AG09319 (cell line): ENCODE data around the gene NLE1.

ENCODE experiments used
- DNase-seq: peaks from one replicate; pipeline ENCODE4 v3.0.0-alpha.2; 2010; ENCODE audit warnings: low read depth; ENCODE audit errors: extremely low read depth
- TF ChIP-seq, protein P1 (sequence below): IDR thresholded peaks from 2 replicates; pipeline ENCODE4 v1.5.1; 2011; ENCODE audit warnings: low read depth, mild to moderate bottlenecking, inconsistent platforms, low read length, moderate library complexity

NLE1 gene

DNA sequence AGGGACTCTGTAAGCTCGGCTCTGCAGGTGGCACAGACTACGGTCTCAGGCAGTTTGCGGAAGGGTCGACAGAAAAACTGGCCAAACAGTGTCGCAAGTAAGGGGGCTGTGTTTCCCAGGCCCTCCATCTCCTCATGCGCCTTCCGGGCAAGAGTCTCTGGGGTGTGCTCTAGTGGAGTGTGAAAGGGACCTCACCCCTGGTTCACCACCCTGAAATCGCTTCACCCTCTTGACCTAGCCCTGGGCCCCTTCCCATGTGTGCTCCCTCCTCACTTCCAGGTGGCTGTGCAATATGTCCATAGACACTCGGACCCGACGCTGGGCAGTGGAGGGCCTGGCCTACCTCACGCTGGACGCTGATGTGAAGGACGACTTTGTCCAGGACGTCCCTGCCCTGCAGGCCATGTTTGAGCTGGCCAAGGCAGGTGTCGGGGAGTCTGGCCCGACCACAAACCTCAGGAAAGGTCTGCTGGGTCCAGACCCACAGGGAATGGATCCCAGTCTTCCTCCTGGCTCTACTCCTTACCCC is 27.8 kb upstream of the NLE1 start:
- TF ChIP-seq, protein P1, sequence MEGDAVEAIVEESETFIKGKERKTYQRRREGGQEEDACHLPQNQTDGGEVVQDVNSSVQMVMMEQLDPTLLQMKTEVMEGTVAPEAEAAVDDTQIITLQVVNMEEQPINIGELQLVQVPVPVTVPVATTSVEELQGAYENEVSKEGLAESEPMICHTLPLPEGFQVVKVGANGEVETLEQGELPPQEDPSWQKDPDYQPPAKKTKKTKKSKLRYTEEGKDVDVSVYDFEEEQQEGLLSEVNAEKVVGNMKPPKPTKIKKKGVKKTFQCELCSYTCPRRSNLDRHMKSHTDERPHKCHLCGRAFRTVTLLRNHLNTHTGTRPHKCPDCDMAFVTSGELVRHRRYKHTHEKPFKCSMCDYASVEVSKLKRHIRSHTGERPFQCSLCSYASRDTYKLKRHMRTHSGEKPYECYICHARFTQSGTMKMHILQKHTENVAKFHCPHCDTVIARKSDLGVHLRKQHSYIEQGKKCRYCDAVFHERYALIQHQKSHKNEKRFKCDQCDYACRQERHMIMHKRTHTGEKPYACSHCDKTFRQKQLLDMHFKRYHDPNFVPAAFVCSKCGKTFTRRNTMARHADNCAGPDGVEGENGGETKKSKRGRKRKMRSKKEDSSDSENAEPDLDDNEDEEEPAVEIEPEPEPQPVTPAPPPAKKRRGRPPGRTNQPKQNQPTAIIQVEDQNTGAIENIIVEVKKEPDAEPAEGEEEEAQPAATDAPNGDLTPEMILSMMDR: no peak
- no peak for DNase-seq

DNA sequence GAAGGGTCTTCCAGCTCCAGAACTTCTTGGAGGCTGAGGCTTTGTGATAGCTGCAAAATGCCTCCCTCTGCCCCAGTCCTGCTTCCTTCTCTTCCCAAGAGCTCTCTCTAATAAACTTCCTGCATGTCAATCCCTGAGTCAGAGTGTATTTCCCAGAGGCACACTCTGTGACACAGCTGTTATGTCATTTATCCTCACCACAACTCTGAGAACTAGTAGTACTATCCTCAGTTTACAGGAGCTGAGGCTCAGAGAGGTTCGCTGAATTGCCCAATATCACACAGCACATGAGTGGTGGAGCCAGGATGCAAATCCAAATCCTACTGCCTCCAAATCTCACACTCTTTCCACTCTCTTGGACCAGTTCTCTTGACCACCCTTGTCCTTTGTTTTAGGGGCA is 25.6 kb upstream of the NLE1 start:
- DNase-seq: no peak
- TF ChIP-seq, protein P1: no peak

DNA sequence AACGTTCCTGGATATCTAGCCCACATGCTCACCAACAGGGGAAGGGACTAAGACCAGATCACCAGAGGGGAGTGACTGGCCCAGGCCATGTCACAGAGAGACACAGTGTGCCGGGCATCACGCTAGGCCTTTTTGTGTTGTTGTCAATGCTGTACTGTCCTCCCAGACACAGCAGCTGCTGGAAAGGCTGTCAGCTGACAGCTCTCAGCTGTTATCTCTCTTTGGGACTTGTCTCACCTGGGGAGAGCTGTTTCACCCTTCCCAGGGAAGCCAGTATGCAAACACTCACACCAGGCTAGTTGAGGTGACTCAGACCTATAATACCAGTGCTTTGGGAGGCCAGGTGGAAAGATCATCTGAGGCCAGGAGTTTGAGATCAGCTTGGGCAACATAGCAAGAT is 24.9 kb upstream of the NLE1 start:
- no peak for DNase-seq
- TF ChIP-seq, protein P1: no peak

DNA sequence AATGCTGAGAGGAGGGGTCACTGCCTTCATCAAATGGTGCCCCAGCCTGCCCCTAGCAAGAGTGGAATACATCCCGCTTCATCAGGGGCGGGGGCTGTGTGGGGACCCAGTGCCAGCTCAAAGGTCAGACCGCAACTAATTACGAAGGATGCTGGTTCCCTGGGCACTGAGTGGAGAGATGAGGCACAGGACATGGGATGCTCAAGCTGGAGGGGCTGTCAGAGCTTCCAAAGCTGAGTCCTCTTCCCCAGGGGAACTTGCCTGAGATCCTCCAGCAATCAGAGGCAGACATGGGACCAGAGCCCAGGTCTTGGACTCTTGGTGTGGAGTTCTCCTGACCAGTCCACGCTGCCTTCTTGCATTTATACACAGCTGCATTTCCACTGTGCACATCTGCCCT is 24.4 kb upstream of the NLE1 start:
- DNase-seq: no peak

DNA sequence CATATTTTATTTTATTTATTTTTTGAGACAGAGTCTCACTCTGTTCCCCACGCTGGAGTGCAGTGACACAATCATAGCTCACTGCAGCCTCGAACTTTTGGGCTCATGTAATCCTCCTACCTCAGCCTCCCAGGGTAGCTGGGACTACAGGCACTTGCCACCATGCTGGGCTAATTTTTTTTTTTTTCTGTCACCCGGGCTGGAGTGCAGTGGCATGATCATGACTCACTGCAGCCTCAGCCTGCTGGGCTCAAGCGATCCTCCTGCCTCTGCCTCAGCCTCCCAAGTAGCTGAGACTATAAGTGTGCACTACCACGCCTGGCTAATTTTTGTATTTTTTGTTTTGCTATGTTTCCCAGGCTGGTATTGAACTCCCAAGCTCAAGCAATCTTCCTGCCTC is 22.6 kb upstream of the NLE1 start:
- TF ChIP-seq, protein P1: no peak
- DNase-seq: no peak

More for the DNA sequence above, 24.4 kb upstream of the NLE1 start:
- TF ChIP-seq, protein P1: no peak

DNA sequence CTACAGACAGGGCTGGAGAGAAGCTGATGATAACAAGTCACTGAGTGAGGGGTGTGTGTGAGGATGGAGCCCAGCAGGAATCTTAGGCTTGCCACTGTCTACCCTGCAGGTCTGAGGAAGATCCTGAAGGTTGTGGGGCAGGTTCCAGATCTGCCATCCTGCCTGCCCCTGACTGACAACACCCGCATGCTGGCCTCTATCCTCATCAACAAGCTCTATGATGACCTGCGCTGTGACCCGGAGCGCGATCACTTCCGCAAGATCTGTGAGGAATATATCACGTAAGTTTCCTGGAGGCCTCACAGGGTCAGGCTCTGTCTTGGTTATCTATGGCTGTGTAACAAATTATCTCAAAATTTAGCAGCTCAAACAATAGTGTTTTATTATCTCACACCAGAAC is 21.8 kb upstream of the NLE1 start:
- TF ChIP-seq, protein P1: no peak
- DNase-seq: no peak

DNA sequence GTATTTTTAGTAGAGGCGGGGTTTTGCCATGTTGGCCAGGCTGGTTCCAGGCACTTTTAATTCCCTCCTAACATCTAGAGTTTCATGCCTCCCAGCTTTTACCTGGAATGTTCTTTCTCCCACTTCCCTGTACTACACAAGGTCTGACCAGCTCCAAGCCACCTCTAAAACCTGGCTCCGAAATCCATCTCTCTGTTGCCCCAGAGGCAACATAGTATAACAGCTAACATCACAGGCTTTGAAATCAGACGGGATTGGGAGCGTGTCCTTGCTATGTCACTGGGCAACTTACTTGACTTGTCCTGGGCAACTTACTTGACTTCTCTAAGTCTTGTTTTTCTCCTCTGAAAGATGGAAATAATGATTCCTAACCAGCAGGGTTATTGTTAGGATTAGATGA is 20.7 kb upstream of the NLE1 start:
- no peak for DNase-seq
- TF ChIP-seq, protein P1: no peak
